Psoas muscle (tissue), 8 donors: ENCODE results near the gene KRT26. TPM values are rescaled to one million over a fixed set of nuclear protein-coding genes. Genes with fewer than 3 reads are reported as not detected.

Experiments
- ATAC-seq, 4 donors: fragments of 200-7000 bp; cut with Tn5 transposase; one replicate each; pipeline ENCODE4 v1.9.1; 2020; ENCODE audit warnings: moderate library complexity in 3 of 4, mild to moderate bottlenecking in 2 of 4
- DNase-seq, 2 donors: peaks; one replicate each; pipeline ENCODE4 v3.0.0-alpha.2; 2020
- H3K27ac ChIP-seq: fragments of 200-600 bp; one replicate; pipeline ENCODE4 v1.8.0; 2022
- H3K27me3 ChIP-seq, 3 donors: fragments of 200-600 bp in 1 of 3; one replicate each; pipeline versions ENCODE4 v1.6.1 to v1.8.0; 2013 to 2022; ENCODE audit warnings: low read length in 2 of 3, mild to moderate bottlenecking in 2 of 3, moderate library complexity in 1 of 3; ENCODE audit not compliant: insufficient read depth in 3 of 3
- H3K36me3 ChIP-seq, 2 donors: fragments of 200-600 bp in 1 of 2; one replicate each; pipeline versions ENCODE4 v1.6.1 to v1.8.0; 2013 to 2022; ENCODE audit warnings: low read depth in 1 of 2, mild to moderate bottlenecking in 1 of 2, moderate library complexity in 1 of 2; ENCODE audit not compliant: insufficient read depth in 1 of 2
- H3K4me1 ChIP-seq: fragments of 200-600 bp; one replicate; pipeline ENCODE4 v1.8.0; 2022
- H3K4me3 ChIP-seq: fragments of 200-600 bp; one replicate; pipeline ENCODE4 v1.8.0; 2022; ENCODE audit warnings: mild to moderate bottlenecking
- H3K9me3 ChIP-seq: fragments of 200-600 bp; one replicate; pipeline ENCODE4 v1.8.0; 2022
- WGBS, 3 donors: extraction: QIAGEN DNeasy Blood & Tissue Kit; methylation state at CpG; one replicate each; pipeline versions ENCODE4 v1.1.6 to v1.1.7; 2013; 5-methylcytosine and 5-hydroxymethylcytosine counted together
- intact Hi-C, 2 donors: fragments of 100-400 bp; cut with DNase I; formaldehyde crosslinking; loops; one replicate each; pipeline versions ENCODE4 v1.11.0 to v1.14.2; 2022
- polyA plus RNA-seq, 3 donors: library from polyadenylated mRNA; stranded (reverse); fragments of 200-250 nt; gene quantifications; one replicate each; pipeline ENCODE4 v1.2.3, GENCODE V29; 2013
- total RNA-seq, 4 donors: library from RNA; stranded (reverse); fragmentation: NEBNext Ultra II Directional in 2 of 4; extraction: Animal tissue kit (Norgen Biotek cat#: 25700) in 2 of 4; gene quantifications; one replicate each; pipeline versions ENCODE4 v1.2.1 to v1.2.4, GENCODE V29; 2021 to 2023
- TF ChIP-seq, protein P1 (sequence below): fragments of 200-600 bp; IDR thresholded peaks from one replicate; pipeline ENCODE4 v1.8.0; 2022; ENCODE audit warnings: antibody characterized with exemption
- donor health status: healthy with polysubstance abuse.
- donor health status: DM: no; HTN: no; CAD: no; lungs with moderate emphysema.
- donor health status: Bipolar disorder and iron deficiency.
- donor health status: healthy.
- donor health status: DM: yes; HTN: yes; CAD: no.
- donor health status: DM: no; HTN: no; CAD: no.
- donor health status: DM: no; HTN: no; CAD: no.
- donor health status: DM: yes; HTN: yes; CAD: no.

KRT26 gene
- total and polyA plus RNA-seq, 7 donors: not detected

DNA sequence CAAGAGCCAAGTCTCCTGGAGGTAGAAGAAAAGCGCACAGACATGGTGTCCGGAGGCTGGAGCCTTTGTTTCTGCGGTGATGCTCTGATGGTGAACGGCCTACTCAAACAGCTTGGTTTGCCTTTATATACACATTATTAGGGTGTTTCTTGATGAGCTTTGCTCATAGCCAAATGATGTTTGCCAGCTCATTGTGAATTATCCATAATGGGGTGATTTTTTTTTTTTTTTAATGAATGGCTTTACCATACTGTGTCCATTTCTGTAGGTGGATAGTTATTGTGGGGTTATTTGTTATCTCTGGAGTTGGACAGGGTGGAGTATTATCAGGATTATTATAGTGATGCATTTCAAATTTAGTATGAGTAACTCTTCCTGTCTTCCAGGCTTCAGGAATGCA is 10.4 kb upstream of the KRT26 start, which contains the start of gene KRT27:
TSS of gene KRT27 (minus strand) at position 101 of the 400 bp plus-strand sequence. CDS start at position 44, 57 bp downstream.
- H3K27me3 ChIP-seq: peaks cover 0 to 44% (median 4%) of the 10 kb centered on the region in 3 donors
- ATAC-seq (no peak), DNase-seq (no peak)
- H3K9me3 ChIP-seq: no peaks in the 10 kb centered on the region
- H3K27ac ChIP-seq: no peak within 1 kb of the TSS
- intact Hi-C loops: no loop called here
- WGBS, 3 donors: 93 to 95% (median 93%) methylated on average over 4 of the region's 4 CpGs
- H3K4me1 ChIP-seq: no peaks in the 10 kb centered on the region
- no peaks in the 10 kb centered on the region for H3K36me3 ChIP-seq
- no peak within 1 kb of the TSS for H3K4me3 ChIP-seq
- TF ChIP-seq, protein P1, sequence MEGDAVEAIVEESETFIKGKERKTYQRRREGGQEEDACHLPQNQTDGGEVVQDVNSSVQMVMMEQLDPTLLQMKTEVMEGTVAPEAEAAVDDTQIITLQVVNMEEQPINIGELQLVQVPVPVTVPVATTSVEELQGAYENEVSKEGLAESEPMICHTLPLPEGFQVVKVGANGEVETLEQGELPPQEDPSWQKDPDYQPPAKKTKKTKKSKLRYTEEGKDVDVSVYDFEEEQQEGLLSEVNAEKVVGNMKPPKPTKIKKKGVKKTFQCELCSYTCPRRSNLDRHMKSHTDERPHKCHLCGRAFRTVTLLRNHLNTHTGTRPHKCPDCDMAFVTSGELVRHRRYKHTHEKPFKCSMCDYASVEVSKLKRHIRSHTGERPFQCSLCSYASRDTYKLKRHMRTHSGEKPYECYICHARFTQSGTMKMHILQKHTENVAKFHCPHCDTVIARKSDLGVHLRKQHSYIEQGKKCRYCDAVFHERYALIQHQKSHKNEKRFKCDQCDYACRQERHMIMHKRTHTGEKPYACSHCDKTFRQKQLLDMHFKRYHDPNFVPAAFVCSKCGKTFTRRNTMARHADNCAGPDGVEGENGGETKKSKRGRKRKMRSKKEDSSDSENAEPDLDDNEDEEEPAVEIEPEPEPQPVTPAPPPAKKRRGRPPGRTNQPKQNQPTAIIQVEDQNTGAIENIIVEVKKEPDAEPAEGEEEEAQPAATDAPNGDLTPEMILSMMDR: no peak

GRCh38 chr17:40779181-40779909 is 7.3 kb upstream of the KRT26 start:
- Histone ChIP-seq H3K9me3 (no peaks in the 10 kb centered on the region), H3K4me1 (no peaks in the 10 kb centered on the region), H3K27me3 (peaks cover 6 to 48% (median 6%) of the 10 kb centered on the region in 3 donors), H3K27ac (no peak overlapping the region), H3K4me3 (no peak overlapping the region), H3K36me3 (no peaks in the 10 kb centered on the region)
- TF ChIP-seq, protein P1: no peak
- intact Hi-C loops: no loop called here
- ATAC-seq: no peak
- WGBS, 3 donors: 24 to 41% (median 41%) methylated on average over 37 of the region's 37 CpGs
- no peak for DNase-seq

DNA sequence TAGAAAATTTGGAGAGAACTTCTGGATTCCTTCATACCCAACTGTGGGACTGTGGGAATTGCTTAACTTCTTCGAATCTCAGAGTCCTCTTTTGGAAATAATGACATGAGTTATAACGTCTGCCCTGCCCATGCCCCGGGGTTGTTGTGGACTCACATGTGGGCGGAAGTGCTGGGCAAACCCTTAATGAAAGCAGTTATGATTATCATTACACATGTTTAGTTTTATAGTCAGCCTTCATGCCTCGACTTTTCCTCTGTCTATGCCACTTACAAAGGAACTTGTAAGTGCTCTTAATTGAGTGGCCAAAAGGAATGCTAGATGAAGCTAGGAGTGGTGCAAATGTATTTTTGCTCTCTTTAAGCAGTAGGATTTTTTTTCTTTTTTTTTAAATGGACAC is 6.5 kb upstream of the KRT26 start:
- no peaks in the 10 kb centered on the region for H3K4me1 ChIP-seq
- no peaks in the 10 kb centered on the region for H3K9me3 ChIP-seq
- no peak overlapping the region for H3K27ac ChIP-seq
- H3K4me3 ChIP-seq: no peak overlapping the region
- ATAC-seq (no peak), DNase-seq (no peak)
- 71 to 77% (median 72%) methylated on average over 5 of the region's 5 CpGs for WGBS, 3 donors
- TF ChIP-seq, protein P1: no peak
- no peaks in the 10 kb centered on the region for H3K36me3 ChIP-seq
- intact Hi-C loops: no loop called here
- peaks cover 6 to 48% (median 6%) of the 10 kb centered on the region in 3 donors for H3K27me3 ChIP-seq

DNA sequence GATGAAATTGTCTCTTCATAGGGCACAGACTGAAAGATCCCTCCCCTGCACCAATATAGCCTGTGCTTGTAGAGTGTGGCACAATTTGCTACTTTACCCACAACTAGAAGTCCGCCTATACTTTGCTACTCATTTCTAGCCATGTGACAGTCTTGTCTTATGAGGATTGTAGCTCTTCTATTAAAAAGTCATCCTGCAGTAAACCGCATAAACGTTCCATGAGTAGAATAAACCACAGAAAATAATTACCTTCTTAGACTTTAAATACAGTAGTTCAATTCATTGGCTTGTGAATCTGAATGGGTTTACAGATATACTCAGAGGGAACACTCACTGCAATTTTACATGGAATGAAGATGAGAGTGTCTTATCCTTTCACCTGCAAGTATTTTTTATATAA is 6.0 kb upstream of the KRT26 start:
- ATAC-seq (no peak), DNase-seq (no peak)
- H3K4me1 ChIP-seq: no peaks in the 10 kb centered on the region
- 87 to 93% (median 89%) methylated on average over 3 of the region's 3 CpGs for WGBS, 3 donors
- TF ChIP-seq, protein P1: no peak
- H3K27ac ChIP-seq: no peak overlapping the region
- H3K9me3 ChIP-seq: no peaks in the 10 kb centered on the region
- H3K4me3 ChIP-seq: no peak overlapping the region
- H3K27me3 ChIP-seq: peaks cover 6 to 47% (median 6%) of the 10 kb centered on the region in 3 donors
- no peaks in the 10 kb centered on the region for H3K36me3 ChIP-seq
- intact Hi-C loops: no loop called here
